ENCODE measurements around the gene UNC79. TPM values are rescaled to one million over a fixed set of nuclear protein-coding genes. Genes with fewer than 3 reads are reported as not detected.
"Not testable (repeated sequence)": the region's sequence is repeated elsewhere in the genome, so short reads cannot be mapped to it uniquely, and the experiment has no call there.

UNC79 gene
- total RNA-seq, 1 donor, result under 0.01 TPM

GRCh38 chr14:93522221-93522620 lies 91.5 kb downstream of the UNC79 start:
- no peak for DNase-seq (ENCODE audit: insufficient read length, low spot score, missing footprints)
- H3K4me1 ChIP-seq (ENCODE audit: insufficient read depth, low read length), result no peaks in the 10 kb centered on the region

GRCh38 chr14:93525216-93525615 lies 94.5 kb downstream of the UNC79 start:
- H3K27ac ChIP-seq (ENCODE audit: low read depth, low read length); H2AFZ ChIP-seq (ENCODE audit: low read length); H3K4me2 ChIP-seq (ENCODE audit: insufficient read depth, low read length); H3K36me3 ChIP-seq (ENCODE audit: insufficient read depth, low read length); H3K9me3 ChIP-seq (ENCODE audit: low read depth, low read length); H3K79me2 ChIP-seq (ENCODE audit: insufficient read depth, low read length); H4K20me1 ChIP-seq (ENCODE audit: insufficient read depth, low read length); H3K4me3 ChIP-seq (ENCODE audit: insufficient read depth, low read length); H3K27me3 ChIP-seq (ENCODE audit: insufficient read depth, low read length); H3K4me1 ChIP-seq (ENCODE audit: insufficient read depth, low read length); DNase-seq (ENCODE audit: insufficient read length, low spot score, missing footprints): not testable (repeated sequence)

More at GRCh38 chr14:93522221-93522620, 91.5 kb downstream of the UNC79 start:
- H2AFZ ChIP-seq (ENCODE audit: low read length), result no peak overlapping the region
- H3K79me2 ChIP-seq (ENCODE audit: insufficient read depth, low read length), result no peaks in the 10 kb centered on the region
- H3K4me3 ChIP-seq (ENCODE audit: insufficient read depth, low read length), result no peak overlapping the region
- H3K27ac ChIP-seq (ENCODE audit: low read depth, low read length), result no peak overlapping the region
- H3K4me2 ChIP-seq (ENCODE audit: insufficient read depth, low read length), result no peak overlapping the region
- no peaks in the 10 kb centered on the region for H4K20me1 ChIP-seq (ENCODE audit: insufficient read depth, low read length)
- H3K9me3 ChIP-seq (ENCODE audit: low read depth, low read length), result no peaks in the 10 kb centered on the region
- no peaks in the 10 kb centered on the region for H3K36me3 ChIP-seq (ENCODE audit: insufficient read depth, low read length)
- H3K27me3 ChIP-seq (ENCODE audit: insufficient read depth, low read length), result no peaks in the 10 kb centered on the region
- no peak for TF ChIP-seq CTCF (IDR thresholded peaks at IDR 0.05; ENCODE audit: extremely low read depth, low read depth, low read length)

- H3K4me3 ChIP-seq (ENCODE audit: insufficient read depth, low read length), result no peak overlapping the region
- H3K27me3 ChIP-seq (ENCODE audit: insufficient read depth, low read length), result no peaks in the 10 kb centered on the region
- no peak overlapping the region for H3K27ac ChIP-seq (ENCODE audit: low read depth, low read length)
- H2AFZ ChIP-seq (ENCODE audit: low read length), result no peak overlapping the region
- no peak for DNase-seq (ENCODE audit: insufficient read length, low spot score, missing footprints)
- no peaks in the 10 kb centered on the region for H3K4me1 ChIP-seq (ENCODE audit: insufficient read depth, low read length)
- H3K9me3 ChIP-seq (ENCODE audit: low read depth, low read length), result no peaks in the 10 kb centered on the region
- no peaks in the 10 kb centered on the region for H4K20me1 ChIP-seq (ENCODE audit: insufficient read depth, low read length)
- no peak for TF ChIP-seq CTCF (IDR thresholded peaks at IDR 0.05; ENCODE audit: extremely low read depth, low read depth, low read length)
- no peak overlapping the region for H3K4me2 ChIP-seq (ENCODE audit: insufficient read depth, low read length)
- no peaks in the 10 kb centered on the region for H3K36me3 ChIP-seq (ENCODE audit: insufficient read depth, low read length)
- no peaks in the 10 kb centered on the region for H3K79me2 ChIP-seq (ENCODE audit: insufficient read depth, low read length)
These were observed 95.1 kb downstream of the UNC79 start for GRCh38 chr14:93525696-93526451.

- H3K27ac ChIP-seq (ENCODE audit: low read depth, low read length), result no peak overlapping the region
- H3K4me2 ChIP-seq (ENCODE audit: insufficient read depth, low read length), result no peak overlapping the region
- TF ChIP-seq CTCF (IDR thresholded peaks at IDR 0.05; ENCODE audit: extremely low read depth, low read depth, low read length), result no peak
- no peak overlapping the region for H3K4me3 ChIP-seq (ENCODE audit: insufficient read depth, low read length)
- no peaks in the 10 kb centered on the region for H3K4me1 ChIP-seq (ENCODE audit: insufficient read depth, low read length)
- H3K9me3 ChIP-seq (ENCODE audit: low read depth, low read length), result no peaks in the 10 kb centered on the region
- no peak overlapping the region for H2AFZ ChIP-seq (ENCODE audit: low read length)
- no peaks in the 10 kb centered on the region for H3K79me2 ChIP-seq (ENCODE audit: insufficient read depth, low read length)
- DNase-seq (ENCODE audit: insufficient read length, low spot score, missing footprints), result peak; percentile 53
- H4K20me1 ChIP-seq (ENCODE audit: insufficient read depth, low read length), result no peaks in the 10 kb centered on the region
- H3K36me3 ChIP-seq (ENCODE audit: insufficient read depth, low read length), result no peaks in the 10 kb centered on the region
- no peaks in the 10 kb centered on the region for H3K27me3 ChIP-seq (ENCODE audit: insufficient read depth, low read length)
These were observed 96.5 kb downstream of the UNC79 start for GRCh38 chr14:93527203-93527607.

Measured in osteoblast (primary cell).